ENCODE measurements around the gene CDCA7L.

- TF ChIP-seq CTCF (IDR thresholded peaks at IDR 0.05 in 4 of 5, conservative IDR thresholded peaks at IDR 0.05 in 1 of 5) (no peak), POLR2A (IDR thresholded peaks at IDR 0.05) (no peak)
These were observed 24.1 kb upstream of the CDCA7L start for GRCh38 chr7:21969822-21970221.

Data from gastrocnemius medialis (tissue), 4 donors.